AG09309 (cell line): ENCODE results near the gene RETN.

Experiments used
- DNase-seq: peaks from one replicate; pipeline ENCODE4 v3.0.0-alpha.2; 2010; ENCODE audit warnings: low read depth
- H3K4me3 ChIP-seq: 2 replicates; pipeline ENCODE4 v1.5.1; 2011; ENCODE audit warnings: mild to moderate bottlenecking, low read depth, low read length, moderate library complexity; ENCODE audit not compliant: control insufficient read depth
- TF ChIP-seq, protein P1 (sequence below): IDR thresholded peaks from 2 replicates; pipeline ENCODE4 v1.5.1; 2011; ENCODE audit warnings: mild to moderate bottlenecking, low read depth, low read length, inconsistent platforms; ENCODE audit not compliant: insufficient read depth, control insufficient read depth; ENCODE audit errors: missing control alignments

RETN gene

GRCh38 chr19:7706955-7707456, 38.2 kb downstream of the RETN start:
- TF ChIP-seq, protein P1, sequence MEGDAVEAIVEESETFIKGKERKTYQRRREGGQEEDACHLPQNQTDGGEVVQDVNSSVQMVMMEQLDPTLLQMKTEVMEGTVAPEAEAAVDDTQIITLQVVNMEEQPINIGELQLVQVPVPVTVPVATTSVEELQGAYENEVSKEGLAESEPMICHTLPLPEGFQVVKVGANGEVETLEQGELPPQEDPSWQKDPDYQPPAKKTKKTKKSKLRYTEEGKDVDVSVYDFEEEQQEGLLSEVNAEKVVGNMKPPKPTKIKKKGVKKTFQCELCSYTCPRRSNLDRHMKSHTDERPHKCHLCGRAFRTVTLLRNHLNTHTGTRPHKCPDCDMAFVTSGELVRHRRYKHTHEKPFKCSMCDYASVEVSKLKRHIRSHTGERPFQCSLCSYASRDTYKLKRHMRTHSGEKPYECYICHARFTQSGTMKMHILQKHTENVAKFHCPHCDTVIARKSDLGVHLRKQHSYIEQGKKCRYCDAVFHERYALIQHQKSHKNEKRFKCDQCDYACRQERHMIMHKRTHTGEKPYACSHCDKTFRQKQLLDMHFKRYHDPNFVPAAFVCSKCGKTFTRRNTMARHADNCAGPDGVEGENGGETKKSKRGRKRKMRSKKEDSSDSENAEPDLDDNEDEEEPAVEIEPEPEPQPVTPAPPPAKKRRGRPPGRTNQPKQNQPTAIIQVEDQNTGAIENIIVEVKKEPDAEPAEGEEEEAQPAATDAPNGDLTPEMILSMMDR: no peak
- H3K4me3 ChIP-seq: no peak overlapping the region
- no peak for DNase-seq

DNA sequence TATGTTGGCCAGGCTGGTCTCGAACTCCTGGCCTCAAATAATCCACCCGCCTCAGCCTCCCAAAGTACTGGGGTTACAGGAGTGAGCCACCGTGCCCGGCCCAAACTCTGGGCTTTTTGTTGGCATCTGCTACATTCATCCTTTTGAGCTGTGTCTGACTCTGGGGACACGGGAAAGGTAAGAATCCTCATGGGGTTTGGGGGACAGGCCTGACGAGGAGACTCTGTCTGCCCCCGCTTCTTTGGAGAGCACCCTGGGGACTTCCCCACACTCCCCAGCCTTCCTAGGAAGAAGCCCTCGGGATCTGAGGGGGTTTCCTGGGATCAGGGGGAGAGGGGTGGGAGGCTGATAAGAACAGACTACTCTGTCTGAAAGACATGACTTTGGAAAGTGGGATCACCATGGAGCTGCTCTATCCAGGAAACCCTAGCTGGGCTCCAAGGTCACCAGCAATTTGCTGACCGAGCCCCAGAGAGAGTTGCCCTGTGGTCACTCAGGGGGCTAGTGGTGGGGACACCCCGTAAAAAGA, 41.1 kb downstream of the RETN start:
- no peak overlapping the region for H3K4me3 ChIP-seq
- no peak for DNase-seq
- TF ChIP-seq, protein P1: no peak

DNA sequence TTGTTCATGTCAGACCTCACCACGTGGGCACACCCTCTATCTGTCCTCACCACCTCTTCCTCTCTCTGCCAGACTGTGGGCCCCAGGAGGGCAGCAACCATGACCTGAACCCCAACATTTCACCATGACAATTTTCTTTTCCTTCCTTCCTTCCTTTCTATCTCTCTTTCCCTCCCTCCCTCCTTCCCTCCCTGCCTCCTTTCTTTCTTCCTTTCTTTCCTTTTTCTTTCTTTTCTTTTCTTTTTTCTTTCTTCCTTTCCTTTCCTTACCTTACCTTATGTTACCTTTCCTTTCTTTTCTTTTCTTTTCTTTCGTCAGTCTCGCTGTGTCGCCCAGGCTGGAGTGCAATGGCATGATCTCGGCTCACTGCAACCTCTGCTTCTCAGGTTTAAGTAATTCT, 41.8 kb downstream of the RETN start:
- H3K4me3 ChIP-seq: no peak overlapping the region
- TF ChIP-seq, protein P1: no peak
- no peak for DNase-seq

- DNase-seq: no peak
- no peak overlapping the region for H3K4me3 ChIP-seq
These were observed 46.8 kb downstream of the RETN start for GRCh38 chr19:7715671-7716070.

DNA sequence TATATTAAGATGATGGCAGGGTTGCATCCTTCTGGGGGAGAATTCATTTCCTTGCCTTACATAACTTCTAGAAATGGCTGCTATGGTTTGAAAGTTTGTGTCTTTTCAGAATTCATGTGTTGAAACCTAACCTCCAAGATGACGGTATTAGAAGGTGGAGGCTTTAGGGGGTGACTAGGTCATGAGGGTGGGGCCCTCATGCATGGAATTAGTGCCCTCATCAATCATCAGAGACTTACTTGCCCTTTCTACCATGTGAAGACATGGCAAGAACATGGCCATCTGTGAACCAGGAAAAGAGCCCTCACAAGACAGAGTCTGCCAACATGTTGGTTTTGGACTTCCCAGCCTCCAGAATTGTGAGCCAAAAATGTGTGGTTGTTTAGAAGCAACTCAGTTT, 47.9 kb downstream of the RETN start:
- TF ChIP-seq, protein P1: no peak
- H3K4me3 ChIP-seq: no peak overlapping the region
- no peak for DNase-seq

More at GRCh38 chr19:7715671-7716070, 46.8 kb downstream of the RETN start:
- TF ChIP-seq, protein P1: no peak

- no peak overlapping the region for H3K4me3 ChIP-seq
- DNase-seq: no peak
These were observed 49.8 kb downstream of the RETN start for GRCh38 chr19:7718668-7719067.

More at GRCh38 chr19:7718668-7719067, 49.8 kb downstream of the RETN start:
- TF ChIP-seq, protein P1: no peak
